HS-5 (cell line): ENCODE measurements around the gene TREML2.

Source experiments
- DNase-seq: peaks from one replicate; pipeline ENCODE4 v3.0.0-alpha.2; 2012; ENCODE audit warnings: low read depth

TREML2 gene

GRCh38 chr6:41177287-41177686 is 23.7 kb downstream of the TREML2 start:
- DNase-seq = no peak

GRCh38 chr6:41176189-41176588 is 24.8 kb downstream of the TREML2 start:
- no peak for DNase-seq

- no peak for DNase-seq
These were observed 25.9 kb downstream of the TREML2 start for GRCh38 chr6:41175084-41175483.

- no peak for DNase-seq
These were observed 26.3 kb downstream of the TREML2 start for GRCh38 chr6:41174610-41175009.

- DNase-seq = no peak
These were observed 29.0 kb downstream of the TREML2 start for GRCh38 chr6:41171908-41172307.

- DNase-seq = no peak
These were observed 30.3 kb downstream of the TREML2 start for GRCh38 chr6:41170547-41171160.

GRCh38 chr6:41167173-41167963 is 33.6 kb downstream of the TREML2 start:
- no peak for DNase-seq

- DNase-seq = no peak
These were observed 36.3 kb downstream of the TREML2 start for GRCh38 chr6:41164551-41165120.

- DNase-seq = no peak
These were observed 37.6 kb downstream of the TREML2 start for GRCh38 chr6:41163419-41163717.

GRCh38 chr6:41162687-41163418 is 38.1 kb downstream of the TREML2 start, which contains the start of gene TREM2:
Gene TREM2, minus strand, starts transcription at chr6:41163116. Its CDS starts 34 bp downstream, at chr6:41163082.
- no peak for DNase-seq

GRCh38 chr6:41161851-41162552 is 38.9 kb downstream of the TREML2 start:
- no peak for DNase-seq

GRCh38 chr6:41161380-41161779 is 39.6 kb downstream of the TREML2 start:
- no peak for DNase-seq

- DNase-seq = no peak
These were observed 40.0 kb downstream of the TREML2 start for GRCh38 chr6:41160933-41161332.

GRCh38 chr6:41159415-41160082 is 41.4 kb downstream of the TREML2 start:
- DNase-seq = no peak

- no peak for DNase-seq
These were observed 43.6 kb downstream of the TREML2 start for GRCh38 chr6:41157323-41157722.

GRCh38 chr6:41156771-41157170 is 44.2 kb downstream of the TREML2 start:
- no peak for DNase-seq

- no peak for DNase-seq
These were observed 44.9 kb downstream of the TREML2 start for GRCh38 chr6:41156001-41156400.

GRCh38 chr6:41155132-41155805 is 45.7 kb downstream of the TREML2 start:
- no peak for DNase-seq

- DNase-seq = no peak
These were observed 46.8 kb downstream of the TREML2 start, which contains the start of gene TREML1 for GRCh38 chr6:41153992-41154625. Gene TREML1, minus strand, starts transcription at chr6:41154347. Its CDS starts 59 bp downstream, at chr6:41154288.

GRCh38 chr6:41153451-41153850 is 47.5 kb downstream of the TREML2 start:
- DNase-seq = no peak
